Measurements from ENCODE around the gene USP48. TPM values are rescaled to one million over a fixed set of nuclear protein-coding genes. Genes with fewer than 3 reads are reported as not detected.
"Not testable (repeated sequence)": the region's sequence is repeated elsewhere in the genome, so short reads cannot be mapped to it uniquely, and the experiment has no call there.

The USP48 gene
- total RNA-seq, 1 donor: 63.9 TPM

GRCh38 chr1:21687081-21687529 is 95.8 kb downstream of the USP48 start:
- Histone ChIP-seq H3K9me3 (ENCODE audit: low read depth, low read length) (no peaks in the 10 kb centered on the region), H3K27me3 (ENCODE audit: insufficient read depth, low read length) (no peaks in the 10 kb centered on the region), H3K4me3 (ENCODE audit: low read length) (no peak overlapping the region), H3K4me1 (ENCODE audit: insufficient read depth, low read length) (no peaks in the 10 kb centered on the region)

- H3K9me3 ChIP-seq (ENCODE audit: low read depth, low read length): no peaks in the 10 kb centered on the region
- H3K4me1 ChIP-seq (ENCODE audit: insufficient read depth, low read length): no peaks in the 10 kb centered on the region
- H3K4me3 ChIP-seq (ENCODE audit: low read length): no peak overlapping the region
Measured at GRCh38 chr1:21685946-21686678, 96.8 kb downstream of the USP48 start.

GRCh38 chr1:21681426-21681825 is 101.5 kb downstream of the USP48 start:
- H3K9me3 ChIP-seq (ENCODE audit: low read depth, low read length): no peaks in the 10 kb centered on the region
- no peak overlapping the region for H3K4me3 ChIP-seq (ENCODE audit: low read length)
- H3K4me1 ChIP-seq (ENCODE audit: insufficient read depth, low read length): no peaks in the 10 kb centered on the region
- H3K27me3 ChIP-seq (ENCODE audit: insufficient read depth, low read length): no peaks in the 10 kb centered on the region

More at GRCh38 chr1:21685946-21686678, 96.8 kb downstream of the USP48 start:
- no peaks in the 10 kb centered on the region for H3K27me3 ChIP-seq (ENCODE audit: insufficient read depth, low read length)

GRCh38 chr1:21680918-21681317 is 102.0 kb downstream of the USP48 start:
- Histone ChIP-seq H3K9me3 (ENCODE audit: low read depth, low read length) (no peaks in the 10 kb centered on the region), H3K27me3 (ENCODE audit: insufficient read depth, low read length) (no peaks in the 10 kb centered on the region), H3K4me3 (ENCODE audit: low read length) (no peak overlapping the region), H3K4me1 (ENCODE audit: insufficient read depth, low read length) (no peaks in the 10 kb centered on the region)

- Histone ChIP-seq H3K4me1 (ENCODE audit: insufficient read depth, low read length) (no peaks in the 10 kb centered on the region), H3K27me3 (ENCODE audit: insufficient read depth, low read length) (no peaks in the 10 kb centered on the region), H3K9me3 (ENCODE audit: low read depth, low read length) (no peaks in the 10 kb centered on the region), H3K4me3 (ENCODE audit: low read length) (no peak overlapping the region)
Measured at GRCh38 chr1:21680381-21680780, 102.6 kb downstream of the USP48 start.

- no peak overlapping the region for H3K4me3 ChIP-seq (ENCODE audit: low read length)
- H3K27me3 ChIP-seq (ENCODE audit: insufficient read depth, low read length): no peaks in the 10 kb centered on the region
- H3K4me1 ChIP-seq (ENCODE audit: insufficient read depth, low read length): peaks cover 6% of the 10 kb centered on the region
- no peaks in the 10 kb centered on the region for H3K9me3 ChIP-seq (ENCODE audit: low read depth, low read length)
Measured at GRCh38 chr1:21677168-21677567, 105.8 kb downstream of the USP48 start.

GRCh38 chr1:21674957-21675356 is 108.0 kb downstream of the USP48 start:
- H3K9me3 ChIP-seq (ENCODE audit: low read depth, low read length): no peaks in the 10 kb centered on the region
- H3K4me1 ChIP-seq (ENCODE audit: insufficient read depth, low read length): peaks cover 7% of the 10 kb centered on the region
- no peak overlapping the region for H3K4me3 ChIP-seq (ENCODE audit: low read length)
- H3K27me3 ChIP-seq (ENCODE audit: insufficient read depth, low read length): peaks cover 8% of the 10 kb centered on the region

- not testable (repeated sequence) for H3K4me3 ChIP-seq (ENCODE audit: low read length); H3K9me3 ChIP-seq (ENCODE audit: low read depth, low read length)
- H3K4me1 ChIP-seq (ENCODE audit: insufficient read depth, low read length): peaks cover 18% of the 10 kb centered on the region
- H3K27me3 ChIP-seq (ENCODE audit: insufficient read depth, low read length): peaks cover 13% of the 10 kb centered on the region
Measured at GRCh38 chr1:21673853-21674252, 109.1 kb downstream of the USP48 start.

- peaks cover 23% of the 10 kb centered on the region for H3K4me1 ChIP-seq (ENCODE audit: insufficient read depth, low read length)
- peaks cover 18% of the 10 kb centered on the region for H3K27me3 ChIP-seq (ENCODE audit: insufficient read depth, low read length)
Measured at GRCh38 chr1:21673277-21673780, 109.6 kb downstream of the USP48 start.

GRCh38 chr1:21672478-21673276 is 110.3 kb downstream of the USP48 start:
- no peak overlapping the region for H3K4me3 ChIP-seq (ENCODE audit: low read length)
- no peaks in the 10 kb centered on the region for H3K9me3 ChIP-seq (ENCODE audit: low read depth, low read length)
- H3K27me3 ChIP-seq (ENCODE audit: insufficient read depth, low read length): peaks cover 24% of the 10 kb centered on the region
- H3K4me1 ChIP-seq (ENCODE audit: insufficient read depth, low read length): peaks cover 27% of the 10 kb centered on the region

More at GRCh38 chr1:21673277-21673780, 109.6 kb downstream of the USP48 start:
- Histone ChIP-seq H3K9me3 (ENCODE audit: low read depth, low read length) (no peaks in the 10 kb centered on the region), H3K4me3 (ENCODE audit: low read length) (no peak overlapping the region)

GRCh38 chr1:21671915-21672314 is 111.0 kb downstream of the USP48 start:
- Histone ChIP-seq H3K4me3 (ENCODE audit: low read length) (no peak overlapping the region), H3K27me3 (ENCODE audit: insufficient read depth, low read length) (peaks cover 29% of the 10 kb centered on the region), H3K4me1 (ENCODE audit: insufficient read depth, low read length) (peaks cover 27% of the 10 kb centered on the region), H3K9me3 (ENCODE audit: low read depth, low read length) (no peaks in the 10 kb centered on the region)

- H3K27me3 ChIP-seq (ENCODE audit: insufficient read depth, low read length): peaks cover 29% of the 10 kb centered on the region
- no peak overlapping the region for H3K4me3 ChIP-seq (ENCODE audit: low read length)
- H3K9me3 ChIP-seq (ENCODE audit: low read depth, low read length): no peaks in the 10 kb centered on the region
- peaks cover 27% of the 10 kb centered on the region for H3K4me1 ChIP-seq (ENCODE audit: insufficient read depth, low read length)
Measured at GRCh38 chr1:21670956-21671902, 111.7 kb downstream of the USP48 start.

- peaks cover 29% of the 10 kb centered on the region for H3K27me3 ChIP-seq (ENCODE audit: insufficient read depth, low read length)
- no peak overlapping the region for H3K4me3 ChIP-seq (ENCODE audit: low read length)
- H3K9me3 ChIP-seq (ENCODE audit: low read depth, low read length): no peaks in the 10 kb centered on the region
- peaks cover 27% of the 10 kb centered on the region for H3K4me1 ChIP-seq (ENCODE audit: insufficient read depth, low read length)
Measured at GRCh38 chr1:21670059-21670881, 112.7 kb downstream of the USP48 start.

All from mononuclear cell (primary cell).